Lower leg skin (tissue), 3 donors: ENCODE measurements around the gene SORBS2.

Source experiments
- CTCF ChIP-seq, 3 donors: fragments of 450-650 bp; IDR thresholded peaks; one replicate each; pipeline ENCODE4 v1.5.1; 2016; ENCODE audit warnings: antibody characterized with exemption in 3 of 3, mild to moderate bottlenecking in 3 of 3, moderate library complexity in 2 of 3
- POLR2A ChIP-seq, 2 donors: fragments of 450-650 bp; IDR thresholded peaks; one replicate each; pipeline ENCODE4 v1.6.1; 2016 to 2017; ENCODE audit warnings: antibody characterized with exemption in 2 of 2, mild to moderate bottlenecking in 1 of 2, moderate library complexity in 1 of 2

- TF ChIP-seq CTCF (IDR thresholded peaks at IDR 0.05) (no peak), POLR2A (IDR thresholded peaks at IDR 0.05) (no peak)
Observed at GRCh38 chr4:185822791-185823190, 10.8 kb upstream of the SORBS2 start.
